ENCODE measurements around the gene GP1BB. TPM values are rescaled to one million over a fixed set of nuclear protein-coding genes. Genes with fewer than 3 reads are reported as not detected.

GP1BB gene
- total RNA-seq, 1 donor from 2014 or later: 4.6 TPM

GRCh38 chr22:19691007-19691720, 32.2 kb upstream of the GP1BB start:
- no peak for TF ChIP-seq CTCF (conservative IDR thresholded peaks at IDR 0.05)
- H3K27me3 Mint-ChIP-seq (ENCODE audit: low read depth): peaks cover 17% of the 10 kb centered on the region
- no peaks in the 10 kb centered on the region for H3K36me3 Mint-ChIP-seq (ENCODE audit: low read depth)
- H3K4me1 Mint-ChIP-seq: peaks cover 14% of the 10 kb centered on the region
- H3K4me3 Mint-ChIP-seq: no peak overlapping the region
- no peak for DNase-seq (ENCODE audit: low read depth, low spot score)
- H3K9me3 Mint-ChIP-seq: no peaks in the 10 kb centered on the region
- H3K27ac Mint-ChIP-seq (ENCODE audit: unreplicated experiment): no peak overlapping the region

- no peaks in the 10 kb centered on the region for H3K36me3 Mint-ChIP-seq (ENCODE audit: low read depth)
- TF ChIP-seq CTCF (conservative IDR thresholded peaks at IDR 0.05): no peak
- no peaks in the 10 kb centered on the region for H3K9me3 Mint-ChIP-seq
- H3K27me3 Mint-ChIP-seq (ENCODE audit: low read depth): peaks cover 13% of the 10 kb centered on the region
- H3K4me3 Mint-ChIP-seq: no peak overlapping the region
- no peak for DNase-seq (ENCODE audit: low read depth, low spot score)
- H3K27ac Mint-ChIP-seq (ENCODE audit: unreplicated experiment): no peak overlapping the region
- H3K4me1 Mint-ChIP-seq: peaks cover 14% of the 10 kb centered on the region
These were observed 31.5 kb upstream of the GP1BB start for GRCh38 chr22:19691721-19692341.

- DNase-seq (ENCODE audit: low read depth, low spot score): no peak
- Mint-ChIP-seq H3K4me1 (peaks cover 14% of the 10 kb centered on the region), H3K27me3 (ENCODE audit: low read depth) (peaks cover 12% of the 10 kb centered on the region), H3K4me3 (no peak overlapping the region), H3K27ac (ENCODE audit: unreplicated experiment) (peak overlapping the region; percentile 46), H3K9me3 (no peaks in the 10 kb centered on the region), H3K36me3 (ENCODE audit: low read depth) (no peaks in the 10 kb centered on the region)
- TF ChIP-seq CTCF (conservative IDR thresholded peaks at IDR 0.05): no peak
These were observed 29.8 kb upstream of the GP1BB start for GRCh38 chr22:19693581-19693980.

GRCh38 chr22:19693981-19694670, 29.2 kb upstream of the GP1BB start:
- Mint-ChIP-seq H3K27me3 (ENCODE audit: low read depth) (peaks cover 12% of the 10 kb centered on the region), H3K9me3 (no peaks in the 10 kb centered on the region), H3K27ac (ENCODE audit: unreplicated experiment) (no peak overlapping the region), H3K4me3 (no peak overlapping the region), H3K4me1 (peaks cover 14% of the 10 kb centered on the region), H3K36me3 (ENCODE audit: low read depth) (no peaks in the 10 kb centered on the region)
- no peak for TF ChIP-seq CTCF (conservative IDR thresholded peaks at IDR 0.05)
- DNase-seq (ENCODE audit: low read depth, low spot score): no peak

GRCh38 chr22:19694696-19695095, 28.6 kb upstream of the GP1BB start:
- H3K27me3 Mint-ChIP-seq (ENCODE audit: low read depth): peaks cover 12% of the 10 kb centered on the region
- no peaks in the 10 kb centered on the region for H3K9me3 Mint-ChIP-seq
- H3K27ac Mint-ChIP-seq (ENCODE audit: unreplicated experiment): no peak overlapping the region
- no peak overlapping the region for H3K4me3 Mint-ChIP-seq
- H3K36me3 Mint-ChIP-seq (ENCODE audit: low read depth): no peaks in the 10 kb centered on the region
- no peak for TF ChIP-seq CTCF (conservative IDR thresholded peaks at IDR 0.05)
- no peak for DNase-seq (ENCODE audit: low read depth, low spot score)
- H3K4me1 Mint-ChIP-seq: peaks cover 14% of the 10 kb centered on the region
